Cardiac muscle cell (in vitro differentiated cells and primary cell): Measurements from ENCODE around the gene ABTB2. TPM values are rescaled to one million over a fixed set of nuclear protein-coding genes. Genes with fewer than 3 reads are reported as not detected.

Experiments used
- DNase-seq, 2 donors: peaks; one replicate each; pipeline versions ENCODE4 v3.0.0 to v3.0.0-alpha.2; 2010 to 2017; ENCODE audit warnings: low read depth in 1 of 2, low spot score in 1 of 2
- H3K27ac ChIP-seq: fragments of 200-600 bp; sonication (generic); 2 replicates; pipeline ENCODE4 v1.5.1; 2016
- H3K27me3 ChIP-seq: fragments of 200-600 bp; sonication (generic); 2 replicates; pipeline ENCODE4 v1.6.0; 2016; ENCODE audit warnings: control low read depth
- H3K36me3 ChIP-seq: fragments of 200-600 bp; sonication (generic); 2 replicates; pipeline ENCODE4 v1.5.1; 2016; ENCODE audit warnings: control low read depth
- H3K4me1 ChIP-seq: fragments of 200-600 bp; sonication (generic); 2 replicates; pipeline ENCODE4 v1.8.1; 2017; ENCODE audit warnings: low read depth, mild to moderate bottlenecking, mixed run types
- H3K4me3 ChIP-seq: fragments of 200-600 bp; sonication (generic); 2 replicates; pipeline ENCODE4 v1.5.1; 2016; ENCODE audit warnings: mild to moderate bottlenecking
- H3K9me3 ChIP-seq: fragments of 200-600 bp; sonication (generic); 2 replicates; pipeline ENCODE4 v1.5.1; 2017; ENCODE audit warnings: low read depth, mild to moderate bottlenecking, control low read depth
- polyA plus RNA-seq: library from polyadenylated mRNA; unstranded; fragments of >200 nt; fragmentation: Nextera tagmentation; extraction: Ambion mirVana; gene quantifications from 2 replicates; pipeline ENCODE4 v1.2.1, GENCODE V29; 2016
- total RNA-seq: library from RNA; depleted of rRNA; stranded (reverse); fragments of >200 nt; gene quantifications from 2 replicates; pipeline ENCODE4 v1.2.3, GENCODE V29; 2016
- TF ChIP-seq, protein P1 (sequence below): IDR thresholded peaks from 2 replicates; pipeline ENCODE4 v1.5.1; 2012; ENCODE audit warnings: low read depth, mild to moderate bottlenecking, low read length

ABTB2 gene
- total and polyA plus RNA-seq, 2 experiments from 2014 or later = 29.0 to 61.3 TPM

DNA sequence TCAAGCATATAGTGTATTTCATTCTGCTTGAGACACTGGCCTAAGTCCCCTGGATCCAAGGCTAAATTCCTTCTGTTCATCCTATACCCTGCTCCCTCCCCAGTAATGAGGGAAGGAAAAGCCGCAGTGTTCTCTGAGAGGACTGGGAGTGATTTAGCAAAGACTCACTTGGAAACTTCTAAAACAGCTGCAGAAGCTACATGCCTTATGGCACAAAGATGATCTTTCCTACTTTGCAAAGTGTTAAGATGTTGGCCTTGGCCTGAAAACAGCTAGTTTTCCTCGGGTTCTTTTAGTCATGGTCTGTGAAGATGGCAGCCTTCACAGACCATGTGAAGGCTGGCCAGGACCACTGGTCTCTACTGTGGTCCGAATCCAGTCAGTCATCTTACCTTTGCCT is 65.7 kb downstream of the ABTB2 start:
- no peak for DNase-seq
- Histone ChIP-seq H3K27ac (peak overlapping the region; percentile 22), H3K27me3 (no peaks in the 10 kb centered on the region), H3K9me3 (no peaks in the 10 kb centered on the region), H3K4me3 (no peak overlapping the region), H3K36me3 (no peaks in the 10 kb centered on the region), H3K4me1 (peaks cover 27% of the 10 kb centered on the region)
- TF ChIP-seq, protein P1, sequence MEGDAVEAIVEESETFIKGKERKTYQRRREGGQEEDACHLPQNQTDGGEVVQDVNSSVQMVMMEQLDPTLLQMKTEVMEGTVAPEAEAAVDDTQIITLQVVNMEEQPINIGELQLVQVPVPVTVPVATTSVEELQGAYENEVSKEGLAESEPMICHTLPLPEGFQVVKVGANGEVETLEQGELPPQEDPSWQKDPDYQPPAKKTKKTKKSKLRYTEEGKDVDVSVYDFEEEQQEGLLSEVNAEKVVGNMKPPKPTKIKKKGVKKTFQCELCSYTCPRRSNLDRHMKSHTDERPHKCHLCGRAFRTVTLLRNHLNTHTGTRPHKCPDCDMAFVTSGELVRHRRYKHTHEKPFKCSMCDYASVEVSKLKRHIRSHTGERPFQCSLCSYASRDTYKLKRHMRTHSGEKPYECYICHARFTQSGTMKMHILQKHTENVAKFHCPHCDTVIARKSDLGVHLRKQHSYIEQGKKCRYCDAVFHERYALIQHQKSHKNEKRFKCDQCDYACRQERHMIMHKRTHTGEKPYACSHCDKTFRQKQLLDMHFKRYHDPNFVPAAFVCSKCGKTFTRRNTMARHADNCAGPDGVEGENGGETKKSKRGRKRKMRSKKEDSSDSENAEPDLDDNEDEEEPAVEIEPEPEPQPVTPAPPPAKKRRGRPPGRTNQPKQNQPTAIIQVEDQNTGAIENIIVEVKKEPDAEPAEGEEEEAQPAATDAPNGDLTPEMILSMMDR = no peak

DNA sequence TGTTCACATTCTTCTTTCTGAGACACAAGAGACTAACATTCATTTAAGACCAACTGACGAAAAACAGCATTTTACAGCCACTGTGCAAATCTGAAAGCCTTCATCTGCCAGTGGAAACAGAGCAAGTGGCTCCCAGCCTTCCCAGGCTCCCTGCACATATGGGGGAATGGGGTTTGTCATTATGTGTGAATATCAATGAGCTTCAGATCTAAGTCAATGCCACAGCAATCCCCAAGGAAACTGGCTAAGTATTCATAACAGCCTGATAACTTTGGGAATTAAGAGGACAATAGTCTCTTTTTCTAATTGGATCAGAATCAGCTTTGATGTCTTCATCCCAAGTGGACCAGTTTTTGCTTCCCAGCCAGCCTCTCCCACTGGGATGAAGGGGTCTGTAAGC is 66.9 kb downstream of the ABTB2 start:
- Histone ChIP-seq H3K9me3 (no peaks in the 10 kb centered on the region), H3K27ac (no peak overlapping the region), H3K4me3 (no peak overlapping the region), H3K4me1 (peaks cover 28% of the 10 kb centered on the region), H3K27me3 (no peaks in the 10 kb centered on the region), H3K36me3 (no peaks in the 10 kb centered on the region)
- TF ChIP-seq, protein P1 = no peak
- DNase-seq = no peak

DNA sequence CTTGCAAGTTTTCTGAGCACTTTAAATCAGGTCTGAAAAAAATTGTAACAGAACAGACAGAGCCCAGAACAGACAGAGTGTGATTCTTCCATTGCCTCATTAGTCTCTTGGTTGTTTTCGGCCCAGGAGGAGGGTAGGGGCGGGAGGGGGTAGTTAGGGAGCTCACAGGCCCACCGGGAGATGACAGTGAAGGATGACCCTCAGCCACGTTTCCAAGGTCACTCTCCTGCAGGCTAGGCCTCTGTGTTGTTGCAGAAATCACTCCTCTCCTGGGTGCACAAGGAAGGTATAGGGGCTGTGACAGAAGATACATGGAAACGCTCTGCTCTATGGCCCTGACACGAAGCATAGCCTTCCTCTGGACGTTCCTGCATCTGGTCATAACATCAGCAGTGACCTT is 69.3 kb downstream of the ABTB2 start:
- peak in 1 of 2 donors; percentile 59 for DNase-seq
- Histone ChIP-seq H3K27ac (peak overlapping the region; percentile 86), H3K27me3 (no peaks in the 10 kb centered on the region), H3K4me1 (peaks cover 51% of the 10 kb centered on the region), H3K4me3 (no peak overlapping the region), H3K36me3 (no peaks in the 10 kb centered on the region), H3K9me3 (no peaks in the 10 kb centered on the region)
- TF ChIP-seq, protein P1 = no peak

DNA sequence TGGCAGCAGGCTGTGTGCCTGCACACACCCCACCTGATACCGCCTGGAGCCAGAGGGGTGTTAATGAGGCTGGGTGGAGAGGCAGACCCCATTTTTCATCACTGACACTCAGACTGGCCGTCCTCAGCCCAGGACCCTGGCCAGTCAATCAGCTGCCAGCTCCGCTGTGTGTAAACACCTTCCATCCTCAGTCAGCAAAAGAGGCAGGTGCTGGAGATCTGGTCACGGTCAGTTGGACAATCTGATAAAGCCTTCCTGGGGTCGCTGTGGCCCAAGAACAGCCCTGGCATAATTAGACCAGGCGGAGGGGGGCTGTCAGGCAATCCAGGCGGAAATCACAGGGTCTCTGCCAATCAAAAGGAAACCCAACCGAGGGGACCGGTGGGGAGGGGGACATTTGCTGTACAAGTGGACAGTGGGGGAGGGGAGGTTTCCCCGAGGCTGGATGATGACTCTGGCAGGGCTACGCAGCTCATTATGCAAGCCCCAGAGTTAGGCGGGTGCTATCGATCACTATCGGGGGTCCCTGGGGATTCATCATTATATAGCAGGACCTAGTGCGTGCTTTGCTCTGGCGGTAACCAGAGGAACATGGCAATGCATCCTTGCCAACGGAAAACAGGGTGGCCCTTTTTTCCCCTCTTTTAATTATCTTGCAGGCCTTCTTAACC is 72.9 kb downstream of the ABTB2 start:
- Histone ChIP-seq H3K27me3 (no peaks in the 10 kb centered on the region), H3K4me1 (peaks cover 47% of the 10 kb centered on the region), H3K27ac (peak overlapping the region; percentile 20), H3K36me3 (no peaks in the 10 kb centered on the region), H3K4me3 (no peak overlapping the region), H3K9me3 (no peaks in the 10 kb centered on the region)
- TF ChIP-seq, protein P1 = no peak
- DNase-seq = no peak

DNA sequence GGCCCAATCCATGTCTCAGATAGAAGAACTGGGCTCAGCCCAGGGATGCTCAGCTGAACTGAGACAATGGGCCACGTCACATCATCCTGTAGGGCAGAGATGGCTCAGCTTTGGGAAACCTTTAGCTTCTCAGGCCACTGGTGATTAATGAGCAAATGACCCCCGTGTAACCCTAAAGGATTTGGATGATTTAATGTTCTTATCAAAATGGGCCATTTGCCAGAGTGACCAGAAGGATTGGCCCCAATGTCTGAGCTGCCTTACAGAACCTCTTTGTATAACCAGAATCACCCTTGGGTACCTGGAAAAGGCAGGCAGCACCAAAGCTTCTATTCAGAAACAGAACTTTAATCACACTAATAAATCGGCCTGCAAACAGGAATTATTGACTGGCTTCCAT is 73.7 kb downstream of the ABTB2 start:
- Histone ChIP-seq H3K4me1 (peaks cover 40% of the 10 kb centered on the region), H3K36me3 (no peaks in the 10 kb centered on the region), H3K27ac (peak overlapping the region; percentile 17), H3K4me3 (no peak overlapping the region), H3K27me3 (no peaks in the 10 kb centered on the region), H3K9me3 (no peaks in the 10 kb centered on the region)
- no peak for DNase-seq
- TF ChIP-seq, protein P1 = no peak
